Subcutaneous adipose tissue (tissue), 4 donors: ENCODE data around the gene ELFN2. TPM values are rescaled to one million over a fixed set of nuclear protein-coding genes. Genes with fewer than 3 reads are reported as not detected.

Source experiments
- CTCF ChIP-seq: fragments of 450-650 bp; IDR thresholded peaks from one replicate; pipeline ENCODE4 v1.5.1; 2016; ENCODE audit warnings: low read depth, mild to moderate bottlenecking, control low read depth, antibody characterized with exemption, moderate library complexity
- total RNA-seq, 4 donors: library from RNA; depleted of rRNA; stranded (reverse); fragments of >200 nt; gene quantifications; one replicate each; pipeline ENCODE4 v1.1.0, GENCODE V29; 2016

Gene ELFN2
- total RNA-seq, 4 donors from 2014 or later = not detected

- no peak for TF ChIP-seq CTCF
Measured at GRCh38 chr22:37453696-37454095, 26.4 kb upstream of the ELFN2 start.

GRCh38 chr22:37451218-37451617 lies 23.9 kb upstream of the ELFN2 start:
- TF ChIP-seq CTCF = no peak

- no peak for TF ChIP-seq CTCF
Measured at GRCh38 chr22:37449331-37450001, 22.2 kb upstream of the ELFN2 start.

- TF ChIP-seq CTCF = no peak
Measured at GRCh38 chr22:37448516-37449127, 21.3 kb upstream of the ELFN2 start.

- TF ChIP-seq CTCF = no peak
Measured at GRCh38 chr22:37445501-37445900, 18.2 kb upstream of the ELFN2 start.

GRCh38 chr22:37443977-37444376 lies 16.7 kb upstream of the ELFN2 start:
- no peak for TF ChIP-seq CTCF

GRCh38 chr22:37443086-37443485 lies 15.8 kb upstream of the ELFN2 start:
- no peak for TF ChIP-seq CTCF
